ENCODE measurements around the gene KLHL26. TPM values are rescaled to one million over a fixed set of nuclear protein-coding genes. Genes with fewer than 3 reads are reported as not detected.

Gene KLHL26
- total RNA-seq, 1 experiment from 2014 or later = 8.4 TPM

- peak overlapping the region; percentile 80 for H2AFZ ChIP-seq (ENCODE audit: low read length)
- ATAC-seq = peak; percentile 87
- no peak overlapping the region for H3K27ac ChIP-seq (ENCODE audit: low read length)
- peak overlapping the region; percentile 93 for H3K4me2 ChIP-seq (ENCODE audit: low read length)
- no peaks in the 10 kb centered on the region for H3F3A ChIP-seq (ENCODE audit: low read length, unreplicated experiment)
- ChIA-PET CTCF (no interaction called here), POLR2A (ENCODE audit: unreplicated experiment) (no interaction called here)
- peak overlapping the region; percentile 74 for H3K4me3 ChIP-seq (ENCODE audit: low read length)
- peak overlapping the region; percentile 18; the same call in 1 of the 2 replicates for H3K9ac ChIP-seq (ENCODE audit: low read length)
- H3K27me3 ChIP-seq (ENCODE audit: low read length) = no peaks in the 10 kb centered on the region
- intact Hi-C loops (cut with micrococcal nuclease) = no loop called here
- no TSS peak for BruUV-seq (replicated peaks)
- TF ChIP-seq, protein P1, sequence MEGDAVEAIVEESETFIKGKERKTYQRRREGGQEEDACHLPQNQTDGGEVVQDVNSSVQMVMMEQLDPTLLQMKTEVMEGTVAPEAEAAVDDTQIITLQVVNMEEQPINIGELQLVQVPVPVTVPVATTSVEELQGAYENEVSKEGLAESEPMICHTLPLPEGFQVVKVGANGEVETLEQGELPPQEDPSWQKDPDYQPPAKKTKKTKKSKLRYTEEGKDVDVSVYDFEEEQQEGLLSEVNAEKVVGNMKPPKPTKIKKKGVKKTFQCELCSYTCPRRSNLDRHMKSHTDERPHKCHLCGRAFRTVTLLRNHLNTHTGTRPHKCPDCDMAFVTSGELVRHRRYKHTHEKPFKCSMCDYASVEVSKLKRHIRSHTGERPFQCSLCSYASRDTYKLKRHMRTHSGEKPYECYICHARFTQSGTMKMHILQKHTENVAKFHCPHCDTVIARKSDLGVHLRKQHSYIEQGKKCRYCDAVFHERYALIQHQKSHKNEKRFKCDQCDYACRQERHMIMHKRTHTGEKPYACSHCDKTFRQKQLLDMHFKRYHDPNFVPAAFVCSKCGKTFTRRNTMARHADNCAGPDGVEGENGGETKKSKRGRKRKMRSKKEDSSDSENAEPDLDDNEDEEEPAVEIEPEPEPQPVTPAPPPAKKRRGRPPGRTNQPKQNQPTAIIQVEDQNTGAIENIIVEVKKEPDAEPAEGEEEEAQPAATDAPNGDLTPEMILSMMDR (conservative IDR thresholded peaks at IDR 0.05; ENCODE audit: low read depth, low read length) = no peak
- TF ChIP-seq EZH2 (IDR thresholded peaks at IDR 0.05; ENCODE audit: low read length, unreplicated experiment) = no peak
- no peak for TF ChIP-seq EZH2phosphoT487 (IDR thresholded peaks at IDR 0.05; ENCODE audit: borderline replicate concordance, low read length)
- no peaks in the 10 kb centered on the region for H3K9me3 ChIP-seq (ENCODE audit: low read length)
- no peaks in the 10 kb centered on the region for H3K36me3 ChIP-seq (ENCODE audit: low read depth, low read length)
- peaks cover 16% of the 10 kb centered on the region; the same call in 1 of the 2 replicates for H4K20me1 ChIP-seq (ENCODE audit: low read length)
- DNase-seq = peak; percentile 75
- H3K79me2 ChIP-seq (ENCODE audit: low read length) = peaks cover 50% of the 10 kb centered on the region
- no peaks in the 10 kb centered on the region for H3K9me2 ChIP-seq (replicated peaks; ENCODE audit: low read length)
- H3K4me1 ChIP-seq (ENCODE audit: insufficient read depth, low read length) = peaks cover 19% of the 10 kb centered on the region
Observed at GRCh38 chr19:18700501-18701249, 63.8 kb downstream of the KLHL26 start.

GRCh38 chr19:18701250-18701608 lies 64.4 kb downstream of the KLHL26 start:
- H3K9me2 ChIP-seq (replicated peaks; ENCODE audit: low read length) = no peaks in the 10 kb centered on the region
- intact Hi-C loops (cut with micrococcal nuclease) = no loop called here
- H3K9ac ChIP-seq (ENCODE audit: low read length) = no peak overlapping the region
- H3K27ac ChIP-seq (ENCODE audit: low read length) = no peak overlapping the region
- ChIA-PET CTCF (interaction anchor here (0.7 kb wide), 1 partner anchor 339 kb away, joined by 3 read pairs; no protein-coding TSS in a partner anchor), POLR2A (ENCODE audit: unreplicated experiment) (no interaction called here)
- H3K4me2 ChIP-seq (ENCODE audit: low read length) = peak overlapping the region; percentile 93
- no peaks in the 10 kb centered on the region for H3K36me3 ChIP-seq (ENCODE audit: low read depth, low read length)
- H3K4me3 ChIP-seq (ENCODE audit: low read length) = peak overlapping the region; percentile 74
- ATAC-seq = peak; percentile 5; the same call in 1 of the 2 replicates
- peak overlapping the region; percentile 80 for H2AFZ ChIP-seq (ENCODE audit: low read length)
- H3K79me2 ChIP-seq (ENCODE audit: low read length) = peaks cover 45% of the 10 kb centered on the region
- no TSS peak for BruUV-seq (replicated peaks)
- H4K20me1 ChIP-seq (ENCODE audit: low read length) = peaks cover 16% of the 10 kb centered on the region; the same call in 1 of the 2 replicates
- H3K4me1 ChIP-seq (ENCODE audit: insufficient read depth, low read length) = peaks cover 19% of the 10 kb centered on the region
- no peaks in the 10 kb centered on the region for H3F3A ChIP-seq (ENCODE audit: low read length, unreplicated experiment)
- TF ChIP-seq, protein P1 (conservative IDR thresholded peaks at IDR 0.05; ENCODE audit: low read depth, low read length) = no peak
- no peaks in the 10 kb centered on the region for H3K9me3 ChIP-seq (ENCODE audit: low read length)
- H3K27me3 ChIP-seq (ENCODE audit: low read length) = no peaks in the 10 kb centered on the region
- DNase-seq = peak; percentile 15

- intact Hi-C loops (cut with micrococcal nuclease) = no loop called here
- DNase-seq (no peak), ATAC-seq (no peak)
- TF ChIP-seq EZH2phosphoT487 (IDR thresholded peaks at IDR 0.05; ENCODE audit: borderline replicate concordance, low read length) = no peak
- TF ChIP-seq, protein P1 (conservative IDR thresholded peaks at IDR 0.05; ENCODE audit: low read depth, low read length) = no peak
- TF ChIP-seq EZH2 (IDR thresholded peaks at IDR 0.05; ENCODE audit: low read length, unreplicated experiment) = no peak
- BruUV-seq (replicated peaks) = no TSS peak
- H3K9me2 ChIP-seq (replicated peaks; ENCODE audit: low read length) = no peaks in the 10 kb centered on the region
- ChIA-PET CTCF (no interaction called here), POLR2A (ENCODE audit: unreplicated experiment) (no interaction called here)
- H3K4me3 ChIP-seq (ENCODE audit: low read length) = no peak overlapping the region
- H3K27me3 ChIP-seq (ENCODE audit: low read length) = no peaks in the 10 kb centered on the region
- H3K79me2 ChIP-seq (ENCODE audit: low read length) = peaks cover 41% of the 10 kb centered on the region
- peaks cover 18% of the 10 kb centered on the region for H3K4me1 ChIP-seq (ENCODE audit: insufficient read depth, low read length)
- H3K9ac ChIP-seq (ENCODE audit: low read length) = no peak overlapping the region
- H3K36me3 ChIP-seq (ENCODE audit: low read depth, low read length) = no peaks in the 10 kb centered on the region
- no peaks in the 10 kb centered on the region for H3F3A ChIP-seq (ENCODE audit: low read length, unreplicated experiment)
- no peak overlapping the region for H2AFZ ChIP-seq (ENCODE audit: low read length)
- no peak overlapping the region for H3K27ac ChIP-seq (ENCODE audit: low read length)
- no peaks in the 10 kb centered on the region for H3K9me3 ChIP-seq (ENCODE audit: low read length)
- peaks cover 13% of the 10 kb centered on the region; the same call in 1 of the 2 replicates for H4K20me1 ChIP-seq (ENCODE audit: low read length)
- no peak overlapping the region for H3K4me2 ChIP-seq (ENCODE audit: low read length)
Observed at GRCh38 chr19:18704054-18704453, 67.2 kb downstream of the KLHL26 start.
